UCSD-AML1 (cell line): ENCODE results near the gene EFHC1.
"Not testable (repeated sequence)": the region's sequence is repeated elsewhere in the genome, so short reads cannot be mapped to it uniquely, and the experiment has no call there.

Source experiments
- DNase-seq: peaks from one replicate; lab custom pipeline; 2025; ENCODE audit not compliant: unreplicated experiment; lab: John Stamatoyannopoulos, UW

EFHC1 gene, protein sequence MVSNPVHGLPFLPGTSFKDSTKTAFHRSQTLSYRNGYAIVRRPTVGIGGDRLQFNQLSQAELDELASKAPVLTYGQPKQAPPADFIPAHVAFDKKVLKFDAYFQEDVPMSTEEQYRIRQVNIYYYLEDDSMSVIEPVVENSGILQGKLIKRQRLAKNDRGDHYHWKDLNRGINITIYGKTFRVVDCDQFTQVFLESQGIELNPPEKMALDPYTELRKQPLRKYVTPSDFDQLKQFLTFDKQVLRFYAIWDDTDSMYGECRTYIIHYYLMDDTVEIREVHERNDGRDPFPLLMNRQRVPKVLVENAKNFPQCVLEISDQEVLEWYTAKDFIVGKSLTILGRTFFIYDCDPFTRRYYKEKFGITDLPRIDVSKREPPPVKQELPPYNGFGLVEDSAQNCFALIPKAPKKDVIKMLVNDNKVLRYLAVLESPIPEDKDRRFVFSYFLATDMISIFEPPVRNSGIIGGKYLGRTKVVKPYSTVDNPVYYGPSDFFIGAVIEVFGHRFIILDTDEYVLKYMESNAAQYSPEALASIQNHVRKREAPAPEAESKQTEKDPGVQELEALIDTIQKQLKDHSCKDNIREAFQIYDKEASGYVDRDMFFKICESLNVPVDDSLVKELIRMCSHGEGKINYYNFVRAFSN

DNA sequence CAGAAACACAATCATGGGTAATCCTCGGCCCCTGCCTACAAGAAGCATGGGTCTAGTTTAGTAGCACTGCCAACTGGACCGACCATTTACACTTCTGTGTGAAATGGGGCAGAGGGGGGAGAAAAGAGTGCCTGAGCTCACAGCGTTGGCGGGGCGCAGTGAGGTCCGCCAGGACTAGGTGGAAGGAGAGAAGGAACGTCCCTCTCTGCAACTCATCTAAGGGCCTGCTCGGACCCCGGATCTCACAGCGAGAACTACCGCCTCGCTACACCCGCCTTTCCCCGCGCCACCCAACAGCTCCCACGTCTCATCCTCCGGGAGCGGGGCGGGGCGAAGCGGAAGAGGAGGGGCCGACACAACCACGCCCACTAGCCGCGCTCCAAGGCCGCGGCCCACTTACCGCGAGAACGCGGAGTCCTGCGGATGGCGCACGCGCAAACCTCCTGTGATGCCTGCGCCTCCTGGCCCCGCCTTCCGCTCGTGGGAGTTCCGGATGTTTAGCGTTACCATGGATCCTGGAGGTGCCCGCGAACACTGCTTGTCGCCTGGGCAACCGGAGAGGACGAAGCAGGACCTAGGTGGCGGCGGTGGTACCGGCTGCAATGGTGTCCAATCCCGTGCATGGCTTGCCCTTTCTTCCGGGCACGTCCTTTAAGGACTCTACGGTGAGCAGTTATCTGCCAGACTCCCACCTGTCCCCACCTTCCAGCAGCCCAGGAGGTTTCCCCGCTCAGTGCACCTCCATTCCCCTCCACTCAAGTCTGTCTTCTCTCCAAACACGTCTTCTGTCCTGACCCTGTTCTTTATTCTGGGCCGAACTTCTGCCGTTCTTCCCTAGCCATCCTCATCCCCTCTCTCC, at the start of gene EFHC1:
TSS of gene EFHC1 (plus strand) at position 534 of the 859 bp plus-strand sequence. CDS start at position 603, 69 bp downstream.
- DNase-seq = peak; percentile 99

DNA sequence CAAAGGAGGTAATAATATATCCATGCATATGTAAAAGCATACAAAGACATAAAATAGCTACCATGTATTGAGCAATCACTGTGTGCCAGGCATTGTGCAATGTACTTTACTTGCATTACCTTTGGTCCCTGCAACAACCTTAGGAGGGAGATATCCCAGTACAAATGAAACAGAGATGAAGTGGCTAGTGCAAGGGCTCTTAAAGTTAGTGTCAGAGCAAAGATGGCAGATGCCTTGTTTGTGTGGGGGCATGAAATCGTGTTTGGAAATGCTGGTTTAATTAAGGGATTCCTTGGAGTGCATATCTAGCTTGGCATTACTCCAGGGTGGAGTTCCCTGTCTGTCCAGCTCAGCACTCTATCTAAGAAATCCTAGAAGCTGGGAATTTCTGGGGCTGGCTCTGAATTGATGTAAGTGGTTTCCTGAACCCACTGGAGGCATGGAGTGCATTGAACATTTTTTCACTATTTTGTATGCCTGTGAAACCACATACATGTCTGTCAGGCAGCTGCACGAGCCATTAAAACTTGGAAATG, 48.4 kb upstream of the EFHC1 start:
- no peak for DNase-seq

DNA sequence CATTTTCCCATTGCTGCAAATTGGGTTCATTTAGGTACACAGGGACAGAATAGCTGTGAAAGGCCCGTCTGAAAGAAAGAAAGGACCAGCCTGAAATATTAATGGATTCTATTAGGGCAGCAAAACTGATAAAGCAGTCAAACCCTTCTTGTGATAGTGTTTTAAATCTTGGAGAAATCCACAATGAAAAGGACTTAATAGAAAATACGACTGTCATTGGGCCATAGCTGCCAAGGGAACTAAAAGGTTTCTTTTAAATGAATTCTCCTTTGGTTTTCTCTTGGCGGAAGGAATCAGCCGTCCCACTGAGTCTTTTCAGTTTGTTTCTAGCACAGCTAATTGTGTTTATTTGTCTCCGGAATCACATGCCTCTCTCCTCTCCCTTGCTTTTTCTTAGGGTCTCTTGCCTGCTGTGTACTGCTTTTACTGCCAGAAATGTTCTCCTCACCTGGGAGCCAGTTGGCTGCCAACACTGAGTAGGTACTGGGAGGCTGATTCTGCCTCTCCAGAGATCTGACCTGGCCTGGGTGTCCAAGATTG, 46.9 kb upstream of the EFHC1 start:
- DNase-seq = no peak

DNA sequence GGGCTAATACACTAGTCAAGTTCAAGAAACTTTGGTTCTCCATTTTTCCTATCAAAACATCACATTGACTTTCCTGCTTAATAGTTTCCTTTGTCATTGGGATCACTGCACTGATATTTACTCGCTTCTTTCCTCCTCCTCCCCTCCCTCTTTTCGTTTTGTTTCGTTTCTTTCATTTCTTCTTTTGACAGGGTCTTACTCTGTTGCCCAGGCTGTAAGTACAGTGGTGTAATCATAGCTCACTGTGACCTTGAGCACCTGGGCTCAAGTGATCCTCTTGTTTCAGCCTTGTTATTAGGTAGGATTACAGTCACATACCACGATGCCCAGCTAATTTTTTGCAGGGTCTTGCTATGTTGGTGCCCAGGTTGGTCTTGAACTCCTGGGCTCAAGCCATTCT, 45.9 kb upstream of the EFHC1 start:
- no peak for DNase-seq

DNA sequence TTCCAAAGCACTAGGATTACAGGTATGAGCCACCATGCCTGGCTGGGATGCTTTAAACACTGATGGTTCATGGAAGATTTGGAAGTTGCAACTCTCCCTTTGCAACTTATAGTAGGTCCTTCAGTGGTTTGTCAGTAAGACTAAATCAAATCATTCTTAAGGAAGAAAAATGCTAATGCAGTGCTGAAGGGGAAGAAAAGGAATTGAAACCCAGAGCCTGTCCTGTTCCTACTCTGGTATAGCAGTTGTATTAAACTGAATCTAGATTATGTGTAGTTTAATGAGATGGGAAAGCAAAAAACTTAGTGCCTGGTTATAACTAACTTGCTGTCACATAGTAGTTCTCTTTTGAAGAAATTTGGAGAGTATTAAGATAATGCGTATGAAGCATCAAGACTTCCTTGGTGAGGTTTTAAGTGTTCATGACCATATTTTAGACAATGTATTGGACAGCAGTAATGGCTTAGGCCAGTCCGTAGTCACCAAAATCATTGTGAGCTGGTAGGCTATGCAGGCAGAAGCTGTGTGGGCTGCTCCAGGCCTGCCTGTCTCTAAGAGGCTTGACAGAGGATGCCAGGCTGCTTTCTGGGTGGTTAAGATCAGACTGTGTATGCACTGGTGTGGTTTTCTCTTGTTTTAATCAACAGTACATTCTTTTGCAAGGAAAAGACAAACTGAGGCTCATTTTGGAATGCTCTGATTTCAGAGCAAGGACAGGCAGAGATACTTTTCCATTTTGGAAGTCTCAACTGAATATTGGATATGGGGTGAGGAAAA, 44.2 kb upstream of the EFHC1 start:
- no peak for DNase-seq

DNA sequence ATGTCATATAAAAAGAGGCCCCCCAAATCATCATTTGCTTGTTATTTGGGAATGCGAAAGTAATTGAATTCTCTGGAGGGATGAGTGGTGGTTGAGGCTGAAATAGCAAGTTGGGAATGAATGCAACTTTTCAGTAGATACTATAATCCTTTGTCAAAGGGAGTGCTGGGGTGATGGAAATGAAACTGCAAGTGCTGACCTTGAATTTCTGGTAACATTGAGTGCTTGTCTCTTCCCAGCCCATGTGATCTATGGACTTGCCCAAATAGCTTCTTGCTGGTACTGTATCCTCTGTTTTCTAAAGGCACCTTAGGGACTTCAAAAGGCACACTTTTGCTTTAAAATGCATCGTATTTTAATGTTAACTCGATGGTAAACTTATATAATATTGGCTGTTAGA, 43.4 kb upstream of the EFHC1 start:
- DNase-seq = no peak

DNA sequence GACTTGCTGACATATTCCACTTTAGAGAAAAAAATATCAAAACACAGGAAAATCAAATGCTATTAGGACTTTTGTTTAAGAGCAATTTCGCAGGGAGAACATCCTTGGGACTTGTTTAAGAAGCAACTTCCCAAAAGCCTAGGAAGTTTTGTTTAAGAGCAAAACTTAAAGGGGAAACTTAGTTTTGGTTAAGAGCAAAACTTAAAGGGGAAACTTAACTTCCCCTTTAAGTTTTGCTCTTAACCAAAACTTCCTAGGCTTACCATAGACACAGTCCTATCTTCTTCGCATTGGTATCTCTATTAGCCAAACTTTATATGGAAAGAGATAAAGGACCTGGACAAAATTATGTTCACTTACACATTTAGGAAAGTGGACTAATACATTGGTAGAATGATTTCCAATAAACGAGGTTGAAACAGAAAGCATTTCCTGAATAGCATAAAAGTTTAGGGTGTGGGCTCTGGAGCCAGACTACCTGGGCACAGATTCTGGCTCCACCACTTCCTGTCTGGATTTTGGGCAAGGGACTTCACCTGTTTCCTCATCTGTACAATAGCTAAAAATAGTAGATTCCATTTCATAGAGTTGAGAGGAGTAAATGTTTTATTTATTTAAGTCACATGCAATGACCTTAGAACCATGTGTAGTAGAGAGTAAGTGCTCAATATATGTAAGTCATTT, 42.5 kb upstream of the EFHC1 start:
- no peak for DNase-seq

DNA sequence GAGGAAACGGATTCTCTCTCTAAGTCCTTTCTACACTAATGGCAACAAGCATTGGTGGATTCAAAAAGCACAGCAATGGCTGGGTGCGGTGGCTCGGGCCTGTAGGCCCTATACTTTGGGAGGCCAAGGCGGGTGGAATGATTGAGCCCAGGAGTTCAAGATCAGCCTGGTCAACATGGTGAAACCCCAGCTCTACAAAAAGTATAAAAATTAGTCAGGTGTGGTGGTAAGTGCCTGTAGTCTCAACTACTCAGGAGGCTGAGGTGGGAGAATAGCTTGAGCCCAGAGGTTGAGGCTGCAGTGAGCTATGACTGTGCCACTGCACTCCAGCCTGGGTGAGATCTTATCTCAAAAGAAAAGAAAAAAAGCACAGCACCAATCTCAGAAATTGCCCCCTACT, 38.9 kb upstream of the EFHC1 start:
- DNase-seq = no peak

DNA sequence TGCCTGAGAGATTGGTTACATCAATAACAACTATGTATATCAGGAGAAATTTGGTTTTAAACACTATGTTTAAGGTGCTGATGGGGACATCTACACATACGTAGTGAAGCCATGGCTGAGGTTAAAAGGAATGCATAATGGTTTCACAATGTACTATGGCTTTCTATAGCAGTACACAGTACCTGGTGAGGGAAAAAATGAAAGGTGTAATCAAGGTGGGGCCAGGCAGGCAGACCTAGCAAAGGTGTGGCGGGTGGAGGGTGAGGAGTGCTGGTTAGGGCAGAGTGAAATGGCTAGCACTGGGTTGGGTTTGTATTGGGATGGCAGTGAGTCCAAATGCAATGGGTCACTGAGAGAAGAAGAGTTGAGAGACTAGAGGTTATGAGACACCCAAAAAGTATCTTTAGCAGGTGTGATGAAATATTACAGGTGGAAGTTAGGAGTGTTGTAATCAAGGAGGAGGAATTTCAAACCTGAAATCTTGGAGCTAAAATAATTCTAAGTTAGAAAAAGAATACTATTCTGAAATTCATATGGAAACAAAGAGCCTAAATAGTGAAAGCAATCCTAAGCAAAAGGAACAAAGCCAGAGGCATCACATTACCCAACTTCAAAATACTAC, 35.9 kb upstream of the EFHC1 start:
- DNase-seq = no peak

DNA sequence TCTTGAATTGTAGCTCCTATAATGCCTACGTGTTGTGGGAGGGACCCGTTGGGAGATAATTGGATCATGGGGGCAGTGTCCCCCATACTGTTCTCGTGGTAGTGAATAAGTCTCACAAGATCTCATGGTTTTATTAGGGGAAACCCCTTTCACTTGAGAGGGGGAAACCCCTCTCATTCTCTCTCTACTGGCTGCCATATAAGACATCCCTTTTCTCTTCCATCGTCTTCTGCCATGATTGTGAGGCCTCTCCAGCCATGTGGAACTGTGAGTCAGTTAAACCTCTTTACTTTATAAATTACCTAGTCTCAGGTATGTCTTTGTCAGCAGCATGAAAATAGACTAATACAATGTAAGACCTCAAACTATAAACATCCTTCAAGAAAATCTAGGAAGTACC, 35.1 kb upstream of the EFHC1 start:
- no peak for DNase-seq

DNA sequence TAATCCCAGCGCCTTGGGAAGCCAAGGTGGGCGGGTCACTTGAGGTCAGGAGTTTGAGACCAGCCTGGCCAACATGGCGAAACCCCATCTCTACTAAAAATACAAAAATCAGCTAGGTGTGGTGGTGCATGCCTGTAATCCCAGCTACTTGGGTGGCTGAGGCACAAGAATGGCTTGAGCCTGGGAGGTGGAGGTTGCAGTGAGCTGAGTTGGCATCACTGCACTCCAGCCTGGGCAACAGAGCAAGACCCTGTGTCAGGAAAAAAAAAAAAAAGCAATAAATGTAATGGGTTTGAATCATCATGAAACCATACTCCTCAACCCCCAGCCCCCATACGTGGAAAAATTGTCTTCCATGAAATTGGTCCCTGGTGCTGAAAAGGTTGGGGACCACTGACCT, 32.0 kb upstream of the EFHC1 start:
- not testable (repeated sequence) for DNase-seq

DNA sequence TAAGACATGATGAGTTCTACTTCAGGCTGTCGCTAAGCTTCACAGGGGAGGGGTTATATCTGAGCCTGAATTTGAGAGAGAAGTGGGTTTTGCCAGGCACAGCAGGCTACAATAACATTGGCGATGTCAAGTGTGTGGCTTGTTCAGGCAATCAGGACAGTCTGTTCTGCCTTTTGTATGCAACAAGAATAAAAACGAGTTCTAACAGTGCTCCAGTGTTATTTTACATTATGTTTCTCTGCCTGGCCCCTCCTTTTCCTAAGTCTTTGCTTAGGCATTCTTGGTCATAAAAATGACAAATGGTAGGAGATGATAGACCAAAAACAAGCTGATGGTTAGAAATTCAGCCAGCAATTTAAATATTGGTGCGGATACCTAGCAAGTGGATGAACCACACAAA, 31.4 kb upstream of the EFHC1 start:
- no peak for DNase-seq

DNA sequence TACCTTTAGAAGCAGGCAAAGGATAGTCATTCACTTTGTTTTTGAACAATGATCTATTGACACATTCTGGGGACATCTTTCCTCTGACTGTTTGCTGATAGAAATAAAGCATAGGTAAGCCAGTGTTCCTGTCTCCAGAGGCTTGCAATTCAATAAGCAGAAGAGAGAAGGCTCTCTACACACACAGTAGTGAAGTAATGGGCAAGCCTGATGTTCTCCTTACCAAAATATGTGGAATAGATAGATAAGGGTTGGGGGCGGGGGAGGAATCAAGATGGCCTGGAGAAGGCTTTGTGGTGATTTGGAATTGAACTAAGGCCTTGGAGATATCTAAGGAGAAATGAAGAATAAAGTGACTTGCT, 30.9 kb upstream of the EFHC1 start:
- DNase-seq = no peak

DNA sequence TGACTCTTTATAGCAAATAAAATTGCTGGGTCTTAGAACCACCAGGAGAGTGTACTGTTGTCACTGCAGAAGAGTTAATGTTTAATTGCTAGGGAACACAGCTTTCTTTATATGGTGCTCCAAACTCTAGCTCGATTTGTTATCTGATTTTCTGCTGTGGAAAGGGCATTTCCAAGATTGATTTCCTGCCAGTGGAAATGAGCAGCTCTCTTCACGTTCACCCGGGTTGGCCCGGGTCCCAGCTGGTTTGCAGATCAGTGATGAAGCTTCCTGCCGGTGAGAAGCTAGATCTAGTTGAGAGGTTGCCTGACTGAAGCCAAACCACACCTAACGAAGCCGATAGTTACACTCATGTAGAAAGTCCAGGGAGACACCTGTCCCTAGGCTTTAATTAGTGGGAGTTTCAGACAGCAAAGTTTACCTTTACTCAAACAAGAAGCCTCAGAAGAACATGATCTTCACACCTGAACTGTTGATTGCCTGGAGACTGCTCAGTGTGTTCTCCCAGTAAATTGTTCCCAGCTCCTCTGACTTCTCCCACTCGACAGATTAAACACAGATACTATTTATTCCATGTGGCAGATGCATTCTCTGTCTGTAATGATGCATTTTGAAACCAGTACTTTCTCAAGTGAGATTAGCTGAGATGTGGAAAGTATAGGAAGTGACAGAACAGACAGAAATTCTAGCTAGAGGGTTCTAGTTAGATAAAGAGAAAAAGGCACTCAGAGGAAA, 30.3 kb upstream of the EFHC1 start:
- peak; percentile 26 for DNase-seq

DNA sequence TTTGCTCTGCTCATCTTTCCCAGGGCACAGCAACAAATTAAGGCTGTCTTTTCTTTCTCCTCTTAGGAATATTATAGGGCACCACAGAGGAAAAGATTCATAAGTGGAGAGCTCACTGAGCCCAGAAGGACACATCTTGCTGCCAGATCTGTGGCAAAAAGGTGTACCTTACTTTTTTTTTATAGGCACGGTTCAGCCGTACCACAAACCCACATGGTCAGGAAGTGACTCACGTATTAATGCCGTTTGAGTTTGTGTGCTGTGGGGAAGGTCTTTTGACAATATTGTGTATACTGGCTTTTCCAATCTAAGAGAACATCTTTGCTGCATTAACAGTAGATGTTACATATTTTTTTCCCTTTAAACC, 29.8 kb upstream of the EFHC1 start:
- DNase-seq = no peak

DNA sequence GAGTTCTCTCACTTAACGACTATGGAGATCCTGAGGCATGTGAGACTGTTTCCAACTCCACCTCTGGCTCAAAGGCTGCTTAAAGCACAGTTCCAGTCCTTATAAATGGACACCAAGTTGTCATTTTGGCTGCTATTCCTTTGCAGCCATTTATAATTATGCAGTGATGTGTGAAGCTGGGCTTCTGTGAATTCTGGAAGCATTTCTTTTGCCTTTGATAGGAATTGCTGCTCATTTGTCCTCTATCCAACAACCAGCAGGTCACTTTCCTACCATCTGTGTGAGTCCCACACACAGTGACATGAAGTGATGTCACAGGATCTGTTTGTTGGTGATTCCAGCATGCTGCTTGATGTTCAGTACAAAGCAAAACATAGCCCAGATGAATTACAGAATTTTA, 28.5 kb upstream of the EFHC1 start:
- no peak for DNase-seq

DNA sequence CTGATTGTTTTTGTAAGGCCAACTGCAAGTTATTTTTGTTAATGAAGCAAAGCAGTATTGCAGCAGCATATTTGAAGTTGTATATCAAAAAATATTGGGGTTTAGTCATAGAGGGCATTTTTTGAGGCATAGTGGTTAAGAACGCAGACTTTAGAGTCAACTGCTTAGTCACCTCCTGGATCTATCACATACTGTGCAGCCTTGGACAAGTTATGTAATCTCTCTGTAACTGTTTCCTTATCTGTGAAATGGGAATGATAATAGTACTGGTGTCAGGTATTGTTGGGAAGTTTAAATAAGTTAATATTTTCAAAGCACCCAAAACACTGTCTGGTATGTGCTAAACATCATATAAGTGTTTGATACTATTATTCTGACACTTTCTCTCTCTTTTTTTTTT, 27.2 kb upstream of the EFHC1 start:
- DNase-seq = no peak

DNA sequence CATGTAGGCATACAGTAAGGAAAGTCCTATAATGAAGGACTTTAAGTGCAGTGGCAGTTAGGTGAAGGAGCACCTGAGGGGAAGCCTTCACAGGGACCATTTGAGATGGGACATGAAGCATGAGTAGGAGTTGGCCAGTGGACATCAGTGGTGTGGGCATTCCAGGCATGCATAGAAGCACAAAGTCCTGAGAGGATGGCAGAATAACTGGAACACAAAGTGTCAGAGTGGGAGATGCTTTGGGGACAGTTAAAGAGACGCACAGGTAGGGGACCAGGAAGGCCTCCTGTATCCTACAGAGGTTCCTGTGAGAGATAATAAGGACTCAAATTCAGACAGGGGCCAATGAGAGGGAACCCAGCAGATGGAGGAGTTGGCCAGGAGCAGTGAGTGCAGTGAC, 26.4 kb upstream of the EFHC1 start:
- no peak for DNase-seq

DNA sequence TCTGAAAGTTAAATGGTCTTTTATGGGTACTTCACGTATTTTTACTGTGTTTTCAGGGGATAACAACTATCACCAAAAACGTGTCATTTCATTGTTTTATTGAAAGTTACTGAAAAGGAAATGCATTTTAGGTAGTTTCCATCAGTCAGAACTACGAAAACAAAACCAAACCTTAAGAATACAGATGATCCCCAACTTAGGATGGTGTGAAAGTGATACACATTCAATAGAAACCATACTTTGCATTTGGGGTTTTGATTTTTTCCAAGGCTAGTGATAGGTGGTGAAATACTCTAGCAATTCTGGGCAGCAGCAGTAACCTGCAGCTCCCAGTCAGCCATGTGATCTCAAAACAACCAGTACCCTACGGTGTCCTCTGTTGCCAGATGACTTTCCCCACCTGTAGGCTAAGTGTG, 25.9 kb upstream of the EFHC1 start:
- no peak for DNase-seq
